ENCODE data around the gene UBE2C.
"Not testable (repeated sequence)": the region's sequence is repeated elsewhere in the genome, so short reads cannot be mapped to it uniquely, and the experiment has no call there.

The UBE2C gene

DNA sequence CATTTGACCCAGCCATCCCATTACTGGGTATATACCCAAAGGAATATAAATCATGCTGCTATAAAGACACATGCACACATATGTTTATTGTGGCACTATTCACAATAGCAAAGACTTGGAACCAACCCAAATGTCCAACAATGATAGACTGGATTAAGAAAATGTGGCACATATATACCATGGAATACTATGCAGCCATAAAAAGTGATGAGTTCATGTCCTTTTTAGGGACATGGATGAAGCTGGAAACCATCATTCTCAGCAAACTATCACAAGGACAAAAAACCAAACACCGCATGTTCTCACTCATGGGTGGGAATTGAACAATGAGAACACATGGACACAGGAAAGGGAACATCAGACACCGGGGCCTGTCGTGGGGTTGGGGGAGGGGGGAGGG is 14.5 kb upstream of the UBE2C start:
- not testable (repeated sequence) for DNase-seq (ENCODE audit: low read depth in 3 of 3)

DNA sequence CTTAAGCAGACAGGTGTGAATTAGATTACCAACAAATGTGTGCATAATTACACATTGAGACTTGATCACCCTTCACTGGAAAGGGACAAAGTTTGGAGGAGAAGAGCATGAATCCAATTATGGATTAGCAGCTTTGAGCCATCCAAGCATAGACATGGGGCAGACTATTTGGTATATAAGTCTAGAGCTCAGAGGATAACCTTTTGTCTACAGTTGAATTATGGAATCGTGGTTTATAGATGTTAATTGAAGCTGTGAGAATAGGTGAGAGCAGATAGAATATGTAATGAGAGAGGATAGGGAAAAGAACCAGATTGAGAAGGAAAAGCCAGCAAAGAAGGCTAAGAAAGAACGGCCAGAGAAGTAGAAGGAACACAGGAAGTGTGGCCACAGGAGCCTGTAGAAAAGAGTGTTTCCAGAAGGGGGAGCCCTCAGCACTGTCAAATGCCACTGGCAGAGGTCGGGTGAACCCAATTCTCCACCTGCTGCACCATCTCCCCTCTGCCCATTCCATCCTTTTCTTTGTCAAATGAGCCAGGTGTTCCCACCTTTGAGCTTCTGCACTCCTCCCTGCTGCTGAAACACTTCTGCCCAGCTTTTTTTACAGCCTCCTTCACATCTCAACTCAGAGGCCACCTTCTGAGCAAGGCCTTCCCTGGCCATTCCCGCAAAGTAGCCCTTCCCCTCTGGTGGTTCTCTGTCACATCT is 13.4 kb upstream of the UBE2C start:
- DNase-seq (ENCODE audit: low read depth in 3 of 3): peak in 2 of 3 donors; percentile 29 to 44

DNA sequence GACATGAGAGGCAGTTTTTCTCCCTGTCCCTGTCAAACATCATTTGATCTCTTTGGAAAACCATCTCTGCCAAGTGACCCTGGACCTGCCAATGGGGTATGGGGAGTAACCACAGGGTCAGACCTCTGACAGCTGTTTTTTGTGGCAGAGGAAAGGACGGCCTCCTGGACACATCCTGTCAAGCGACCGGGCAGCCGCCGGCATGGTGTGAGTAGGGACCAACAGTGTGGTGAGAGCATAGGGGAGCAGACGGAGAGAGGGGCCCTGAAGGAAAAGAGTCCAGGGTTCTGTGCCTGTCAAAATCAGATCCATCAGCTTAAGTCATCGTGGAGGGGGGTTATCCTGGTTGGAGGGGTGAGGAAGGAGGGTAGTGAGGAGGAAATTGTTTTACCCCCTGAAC is 10.6 kb upstream of the UBE2C start:
- no peak for DNase-seq (ENCODE audit: low read depth in 3 of 3)

DNA sequence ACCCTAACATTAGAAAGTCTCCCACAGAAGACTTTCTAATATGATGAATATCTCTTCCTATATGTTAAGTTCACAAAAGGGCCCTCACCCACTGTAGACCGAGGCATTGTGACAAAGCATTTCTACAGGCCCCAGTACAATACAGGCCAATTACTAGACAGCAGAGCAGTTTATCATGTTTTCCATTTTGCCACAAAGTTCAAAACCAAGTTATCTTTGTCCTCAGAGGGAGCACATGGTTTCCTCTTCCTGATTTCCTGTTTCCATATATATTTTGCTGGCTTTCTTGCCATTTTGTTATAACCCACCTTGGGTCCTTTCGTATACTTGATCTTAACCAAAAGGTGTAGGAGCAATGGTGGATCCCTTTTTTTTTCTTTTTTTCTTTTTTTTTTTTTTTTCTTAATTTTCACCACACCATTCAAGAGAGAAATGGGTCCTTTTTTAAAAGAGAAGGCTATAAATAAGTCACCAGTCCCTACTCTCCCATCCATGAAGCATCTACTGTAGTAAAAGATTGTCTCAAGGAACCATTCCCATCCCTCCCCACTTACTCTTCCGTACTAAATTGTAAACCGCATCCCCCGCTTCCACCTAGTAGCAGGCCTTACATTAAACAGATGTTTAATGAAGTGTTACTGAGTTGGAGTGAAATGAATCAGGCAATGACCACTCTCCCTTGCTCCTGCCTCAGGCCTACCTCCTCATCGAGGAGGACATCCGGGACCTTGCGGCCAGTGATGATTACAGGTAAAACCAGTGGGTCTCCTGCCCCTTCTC is 2.1 kb upstream of the UBE2C start:
- no peak for DNase-seq (ENCODE audit: low read depth in 3 of 3)

DNA sequence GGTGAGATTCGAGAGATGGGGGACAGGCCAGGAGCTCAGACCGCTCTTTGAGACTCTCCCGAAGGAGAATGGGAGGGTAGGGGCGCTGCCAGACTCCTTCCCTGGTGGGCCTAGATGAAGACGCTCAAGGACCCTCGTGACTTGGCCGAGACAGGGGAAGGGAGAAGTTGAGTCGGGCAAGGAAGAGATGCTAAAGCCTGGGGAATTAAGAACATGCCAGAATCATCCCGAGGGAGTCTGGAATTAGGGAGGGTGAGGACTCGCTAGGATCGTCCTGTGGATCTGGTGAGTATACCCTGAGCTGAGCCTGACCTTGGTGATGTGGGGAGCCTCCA is 529 bp downstream of the UBE2C start:
- no peak for DNase-seq (ENCODE audit: low read depth in 3 of 3)

DNA sequence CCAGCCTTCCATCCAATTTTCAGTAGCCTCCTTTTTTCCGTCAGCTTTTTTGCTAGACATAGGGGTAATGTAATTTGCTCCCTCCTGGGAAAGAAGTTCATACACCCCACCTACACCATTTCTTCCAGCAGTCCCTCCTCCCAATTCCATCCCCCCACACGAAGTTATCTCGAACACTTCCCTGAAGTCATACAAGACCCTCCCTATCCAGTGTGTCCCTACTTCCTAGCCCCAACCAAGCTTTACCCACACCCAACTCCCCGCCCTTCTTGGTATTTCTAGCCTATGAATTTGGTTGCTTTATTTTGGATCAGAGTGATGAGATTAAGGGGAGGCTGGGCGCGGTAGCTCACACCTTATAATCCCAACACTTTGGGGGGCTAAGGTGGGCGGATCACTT is 1.0 kb downstream of the UBE2C start:
- DNase-seq (ENCODE audit: low read depth in 3 of 3): no peak

DNA sequence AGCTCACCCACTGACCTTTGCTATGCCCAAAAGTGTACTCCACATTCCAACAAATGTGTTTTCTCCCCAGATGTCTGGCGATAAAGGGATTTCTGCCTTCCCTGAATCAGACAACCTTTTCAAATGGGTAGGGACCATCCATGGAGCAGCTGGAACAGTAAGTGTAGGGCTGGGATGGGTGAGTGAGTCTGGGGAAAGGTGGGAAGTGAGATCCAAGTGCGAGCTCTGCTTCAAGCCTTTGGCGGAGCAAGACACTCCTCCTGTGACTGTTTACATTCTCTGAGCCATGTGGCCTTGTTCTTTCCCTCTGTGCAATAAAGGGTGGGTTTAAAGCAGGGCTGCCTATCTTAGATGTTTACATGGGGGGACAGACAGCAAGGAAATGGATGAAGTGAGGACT is 1.9 kb downstream of the UBE2C start:
- no peak for DNase-seq (ENCODE audit: low read depth in 3 of 3)

DNA sequence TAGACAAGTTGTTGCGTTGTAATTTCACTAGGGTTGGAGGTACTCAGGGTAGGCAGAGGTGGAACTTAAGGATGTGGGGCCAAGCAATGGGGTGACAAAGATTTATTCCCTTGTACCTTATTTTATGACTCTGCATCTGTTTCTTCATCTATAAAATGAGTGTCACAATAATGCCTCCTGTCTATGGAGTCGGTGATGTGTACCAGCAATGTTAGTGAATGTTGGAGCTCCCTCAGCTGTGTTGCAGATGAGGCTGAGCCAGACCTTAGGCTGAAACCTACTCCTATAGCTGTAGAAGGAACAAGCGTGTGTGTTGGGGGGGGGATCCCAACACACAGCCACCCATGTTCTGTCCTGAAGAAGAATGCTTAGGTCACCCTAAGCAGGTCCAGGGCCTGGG is 4.5 kb downstream of the UBE2C start:
- no peak for DNase-seq (ENCODE audit: low read depth in 3 of 3)

DNA sequence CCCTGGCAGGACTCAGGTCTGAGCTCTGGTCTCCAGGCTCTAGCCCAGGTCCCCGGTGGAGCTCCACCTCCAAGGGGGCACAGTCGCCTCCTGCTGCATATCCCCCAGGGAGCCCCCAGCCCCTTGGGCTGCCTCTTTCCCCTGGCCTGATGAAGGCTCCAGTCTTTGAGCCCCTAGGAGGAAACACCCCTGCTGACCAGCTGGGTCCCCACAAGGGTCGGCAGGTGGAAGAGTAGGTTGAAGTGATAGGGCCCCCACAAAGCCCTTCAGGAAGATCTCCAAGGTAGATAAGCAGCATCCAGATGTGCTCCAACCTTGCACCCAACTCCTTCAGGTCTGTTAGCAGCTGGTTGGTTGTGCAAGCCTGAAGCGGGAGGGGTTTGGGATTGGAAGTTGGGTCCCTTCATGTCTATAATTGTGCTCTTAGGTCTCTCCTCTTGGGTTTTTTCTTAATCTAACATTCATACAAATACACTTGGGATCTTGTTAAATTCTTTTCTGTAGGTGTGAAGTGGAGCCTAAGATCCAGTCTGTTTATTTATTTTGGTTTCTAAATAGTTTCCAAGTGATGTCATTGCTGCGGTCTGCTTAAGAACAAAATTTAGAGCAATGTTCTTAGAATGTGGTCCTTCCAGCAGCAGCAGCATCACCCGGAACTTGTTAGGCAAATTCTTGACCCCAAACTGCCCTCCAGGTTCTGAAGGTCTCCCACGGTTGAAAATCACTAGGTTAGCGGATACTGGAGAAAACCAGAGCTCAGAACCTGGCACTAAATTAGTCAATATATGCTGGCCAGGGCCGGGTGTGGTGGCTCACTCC is 5.1 kb downstream of the UBE2C start:
- no peak for DNase-seq (ENCODE audit: low read depth in 3 of 3)

DNA sequence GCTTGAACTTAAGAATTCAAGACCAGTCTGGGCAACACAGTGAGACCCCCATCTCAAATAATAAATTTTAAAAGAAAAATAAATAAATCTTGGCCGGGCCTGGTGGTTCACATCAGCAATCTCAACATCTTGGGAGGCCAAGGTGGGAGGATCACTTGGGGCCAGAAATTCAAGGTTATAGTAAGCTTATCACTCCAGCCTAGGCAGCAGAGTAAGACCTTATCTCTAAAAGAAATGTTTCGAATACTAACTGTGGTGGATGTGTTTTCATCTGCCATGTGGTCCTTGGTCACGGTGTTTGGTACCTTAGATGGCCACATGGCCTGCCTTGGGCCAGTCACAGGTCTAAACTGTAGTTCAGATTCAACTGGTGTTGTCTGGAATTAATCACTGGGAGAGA is 5.8 kb downstream of the UBE2C start:
- no peak for DNase-seq (ENCODE audit: low read depth in 3 of 3)

DNA sequence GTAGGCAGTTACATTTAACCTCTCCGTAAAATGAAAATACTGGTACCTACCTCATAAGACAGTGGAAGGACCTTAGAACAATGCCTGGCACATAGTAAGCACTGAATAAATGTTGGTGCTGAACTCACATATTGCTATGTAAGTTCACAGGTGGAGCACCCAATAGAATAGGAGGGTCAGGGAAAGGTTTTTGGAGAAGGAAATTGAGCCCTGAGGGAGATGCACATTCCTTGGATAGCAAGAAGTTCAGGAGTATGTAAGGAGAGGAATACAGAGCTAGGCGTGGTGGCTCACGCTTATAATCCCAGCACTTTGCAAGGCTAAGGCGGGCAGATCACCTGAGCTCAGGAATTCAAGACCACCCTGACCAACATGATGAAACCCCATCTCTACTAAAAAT is 7.0 kb downstream of the UBE2C start:
- DNase-seq (ENCODE audit: low read depth in 3 of 3): no peak

DNA sequence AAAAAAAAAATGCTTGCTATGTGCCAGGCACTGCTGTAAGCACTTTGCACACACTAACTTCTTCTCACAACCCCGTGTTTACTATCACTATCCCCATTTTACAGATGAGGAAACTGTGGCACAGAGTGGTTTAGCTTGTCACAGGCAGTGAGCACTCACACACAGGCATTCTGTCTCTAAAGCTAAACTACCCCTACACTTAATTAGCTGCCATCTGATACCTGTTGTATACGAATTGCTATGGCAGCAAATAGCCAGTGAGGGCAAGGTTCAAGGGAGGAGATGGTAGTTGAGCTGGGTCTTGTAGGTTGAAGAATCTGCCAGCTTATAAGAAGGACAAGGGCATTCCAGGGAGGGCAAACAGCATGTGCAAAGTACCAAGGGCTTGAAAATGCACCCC is 9.5 kb downstream of the UBE2C start:
- no peak for DNase-seq (ENCODE audit: low read depth in 3 of 3)

DNA sequence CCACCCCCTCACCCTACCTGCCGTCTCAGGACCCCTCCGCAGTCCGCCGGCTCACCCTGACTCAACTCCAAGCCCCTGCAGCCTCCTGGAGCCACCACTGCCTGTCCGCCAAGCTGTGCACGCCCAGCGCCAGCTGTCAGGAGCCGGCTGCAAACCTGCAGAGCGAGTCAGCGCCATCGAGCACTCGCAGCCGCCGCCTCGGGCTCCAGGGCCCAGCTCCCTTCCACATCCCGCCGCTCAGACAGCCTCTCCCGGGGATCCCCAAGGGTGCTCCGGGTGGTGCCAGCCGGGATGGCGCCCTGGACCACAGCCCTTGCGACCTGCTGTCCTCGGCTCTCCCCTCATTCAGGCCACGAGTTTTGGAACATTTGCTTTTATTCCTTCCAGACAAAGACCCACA is 10.4 kb downstream of the UBE2C start:
- DNase-seq (ENCODE audit: low read depth in 3 of 3): no peak

DNA sequence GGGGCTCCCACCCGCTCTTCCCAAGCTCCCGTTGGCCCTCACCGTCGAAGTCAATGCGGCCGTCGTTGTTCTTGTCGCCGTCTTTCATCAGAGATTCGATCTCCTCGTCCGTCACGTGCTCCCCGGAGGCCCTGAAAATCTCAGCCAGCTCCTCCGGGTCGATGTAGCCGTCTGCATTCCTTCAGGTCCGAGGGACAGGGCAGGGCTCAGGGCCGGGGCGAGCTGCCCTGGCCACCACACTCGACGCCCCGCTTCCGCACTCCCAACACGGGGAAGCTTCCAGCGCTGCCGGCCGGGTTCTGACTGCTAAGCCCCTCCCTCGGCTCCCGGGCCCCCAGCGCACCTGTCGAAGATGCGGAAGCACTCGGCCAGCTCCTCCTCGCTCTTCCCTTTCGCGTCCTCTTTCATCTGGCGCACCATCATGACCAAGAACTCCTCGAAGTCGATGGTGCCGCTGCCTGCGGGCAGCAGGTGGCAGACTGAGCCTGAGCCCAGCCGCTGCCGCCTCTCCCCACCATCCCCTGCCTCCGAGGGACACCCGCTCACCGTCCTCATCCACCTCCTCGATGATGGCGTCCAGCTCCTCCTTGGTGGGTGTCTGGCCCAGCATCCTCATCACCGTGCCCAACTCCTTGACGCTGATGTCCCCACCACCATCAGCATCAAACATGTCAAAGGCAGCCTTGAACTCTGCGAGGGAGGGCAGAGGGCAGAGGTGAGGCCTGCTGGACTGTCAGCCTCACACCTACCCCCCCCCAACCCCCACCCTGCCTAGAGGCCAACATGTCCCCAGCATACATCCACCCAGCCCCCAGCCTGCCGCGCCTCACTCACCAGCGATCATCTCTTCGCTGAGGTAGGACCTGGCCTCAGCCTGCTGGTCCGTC is 11.7 kb downstream of the UBE2C start:
- DNase-seq (ENCODE audit: low read depth in 3 of 3): peak in 2 of 3 donors; percentile 33 to 40

DNA sequence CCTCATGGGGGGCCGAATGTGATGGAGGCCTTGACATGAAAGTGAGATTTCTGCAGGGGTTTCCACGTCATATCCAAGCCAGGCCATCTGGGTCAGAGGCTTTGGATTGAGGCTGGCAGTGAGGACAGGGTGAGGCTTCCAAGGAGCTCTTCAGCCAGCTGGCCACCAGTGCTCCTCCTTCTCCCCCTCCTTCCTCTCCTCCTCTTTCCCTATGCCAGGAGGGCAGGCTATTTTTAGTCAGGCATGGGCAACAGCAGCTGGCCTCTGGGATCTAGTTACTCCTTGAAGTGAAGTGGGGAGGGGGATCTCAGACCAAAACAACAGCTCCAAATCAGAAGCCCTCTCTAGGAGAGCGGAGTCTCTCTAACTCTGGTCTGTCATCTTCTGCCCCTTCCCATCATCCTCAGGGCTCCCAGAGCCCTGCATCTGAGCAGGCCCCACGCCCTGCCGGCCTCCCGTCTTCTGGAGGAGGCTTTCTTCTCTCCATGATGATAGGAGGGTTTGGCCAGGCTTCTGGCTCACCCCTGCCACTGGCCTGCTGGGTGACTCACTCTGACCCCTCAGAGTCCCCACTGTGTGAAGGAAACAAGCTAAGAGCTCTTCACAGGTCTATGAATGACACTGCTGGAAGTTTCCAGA is 14.1 kb downstream of the UBE2C start:
- DNase-seq (ENCODE audit: low read depth in 3 of 3): no peak

DNA sequence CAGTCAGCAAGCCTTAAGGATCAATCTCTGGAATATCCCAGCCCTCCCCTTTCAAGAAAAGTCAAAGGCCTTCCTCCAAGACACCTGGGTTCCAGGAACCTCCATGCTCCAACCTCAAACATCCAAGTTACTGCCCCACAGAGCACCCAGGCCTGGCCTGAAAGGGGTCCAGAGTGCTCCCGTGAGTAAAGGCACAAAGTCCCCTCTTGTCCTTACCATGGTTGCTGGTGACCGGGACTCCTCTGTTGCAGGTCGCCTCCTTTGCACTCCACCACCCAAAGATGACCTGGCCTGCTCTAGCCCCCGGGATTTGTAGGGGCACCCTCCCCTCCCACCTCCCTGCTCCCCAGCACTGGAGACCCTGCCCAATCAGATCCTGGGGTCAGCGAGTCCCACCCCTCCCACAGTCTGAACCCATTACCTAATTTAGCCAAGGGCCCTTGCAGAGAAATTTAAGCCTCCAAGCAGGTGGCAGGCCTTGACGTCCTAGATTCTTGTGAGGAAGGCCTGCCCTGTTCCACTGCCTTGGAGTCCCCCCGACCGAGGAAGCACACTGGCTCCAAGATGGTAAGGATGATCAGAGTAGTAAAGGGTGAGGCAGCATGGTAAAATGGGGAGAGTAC is 14.7 kb downstream of the UBE2C start, which contains the start of gene TNNC2:
Gene TNNC2, minus strand, starts transcription at position 283 of the 623 bp plus-strand sequence. Its CDS starts 64 bp downstream, at position 219.
- DNase-seq (ENCODE audit: low read depth in 3 of 3): no peak

DNA sequence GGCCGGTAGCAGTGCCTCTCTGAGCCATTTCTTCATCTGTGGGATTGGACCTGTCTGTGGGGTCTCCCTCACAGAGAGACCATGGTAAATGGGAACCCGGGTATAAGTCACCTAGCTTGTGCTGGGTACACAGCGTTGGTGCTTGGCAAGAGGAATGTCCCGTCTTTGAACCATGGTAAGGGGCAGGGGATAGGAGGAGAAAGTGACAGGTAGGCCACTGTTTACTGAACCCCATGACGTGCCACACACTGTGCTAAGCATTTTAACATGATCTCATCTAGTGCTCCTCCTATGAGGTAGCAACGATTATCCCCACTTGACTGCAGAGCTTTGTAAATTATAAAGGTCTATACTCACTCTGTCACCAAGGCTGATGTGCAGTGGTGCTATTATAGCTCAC is 15.3 kb downstream of the UBE2C start:
- DNase-seq (ENCODE audit: low read depth in 3 of 3): no peak

DNA sequence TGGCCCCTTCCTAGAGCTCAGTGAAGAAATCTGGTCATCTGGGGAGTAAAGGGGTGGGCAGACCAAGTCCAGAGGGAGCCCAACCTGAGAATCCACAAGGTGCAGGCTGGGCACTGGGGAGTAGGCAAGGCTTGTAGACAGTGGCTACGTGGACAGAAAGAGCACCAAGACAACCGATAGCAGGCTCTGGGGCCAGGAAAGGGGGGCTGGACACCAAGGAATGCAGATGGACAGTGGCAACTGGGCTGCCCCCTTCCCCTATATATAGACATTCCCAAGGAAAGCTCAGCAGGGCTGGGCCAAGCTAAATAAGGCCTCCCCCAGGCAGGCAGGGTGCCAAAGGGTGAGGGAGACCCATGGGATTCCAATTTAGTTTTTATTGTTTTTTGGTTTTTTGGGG is 16.1 kb downstream of the UBE2C start:
- no peak for DNase-seq (ENCODE audit: low read depth in 3 of 3)

DNA sequence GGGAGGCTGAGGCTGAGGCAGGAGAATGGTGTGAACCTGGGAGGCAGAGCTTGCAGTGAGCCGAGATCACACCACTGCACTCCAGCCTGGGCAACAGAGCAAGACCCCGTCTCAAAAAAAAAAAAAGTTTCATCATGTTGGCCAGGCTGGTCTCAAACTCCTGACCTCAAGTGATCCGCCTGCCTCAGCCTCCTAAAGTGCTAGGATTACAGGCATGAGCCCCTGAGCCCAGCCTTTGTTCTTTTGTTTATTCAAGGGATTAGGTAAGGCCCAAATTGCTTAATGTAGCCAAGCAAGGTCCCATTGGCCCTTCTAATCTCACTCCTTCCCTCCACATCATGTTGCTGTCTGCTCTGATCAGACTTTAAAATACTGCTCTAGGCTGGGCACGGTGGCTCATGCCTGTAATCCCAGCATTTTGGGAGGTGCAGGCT is 17.2 kb downstream of the UBE2C start:
- not testable (repeated sequence) for DNase-seq (ENCODE audit: low read depth in 3 of 3)

DNA sequence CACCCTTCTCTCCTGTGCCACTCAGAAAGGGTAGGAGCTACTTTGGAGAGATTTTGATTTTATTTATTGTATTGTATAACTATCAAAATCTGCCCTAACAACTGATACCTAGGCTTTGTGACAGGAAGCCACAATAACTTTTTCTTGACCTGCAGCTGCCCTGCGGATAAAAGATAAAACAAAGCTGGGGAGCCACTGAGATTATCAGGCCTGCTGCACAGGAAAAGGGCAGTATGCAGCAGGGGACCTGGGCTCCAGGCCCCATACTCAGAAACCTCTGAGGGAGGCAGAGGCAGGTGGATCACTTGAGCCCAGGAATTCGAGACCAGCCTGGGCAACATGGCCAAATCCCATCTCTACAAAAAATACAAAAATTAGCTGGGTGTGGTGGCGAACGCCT is 20.2 kb downstream of the UBE2C start:
- no peak for DNase-seq (ENCODE audit: low read depth in 3 of 3)
